Adrenal gland (tissue), 12 donors: ENCODE measurements around the gene ANKZF1. TPM values are rescaled to one million over a fixed set of nuclear protein-coding genes. Genes with fewer than 3 reads are reported as not detected.

Source experiments
- DNase-seq, 7 donors: peaks; one replicate each; pipeline ENCODE4 v3.0.0-alpha.2; 2019 to 2020
- H3K27ac ChIP-seq, 5 donors: fragments of 200-600 bp; sonication (generic) in 4 of 5; 1 replicate in 3 of 5; 2 replicates in 2 of 5; pipeline versions ENCODE4 v1.5.1 to v1.8.0; 2016 to 2020; ENCODE audit warnings: mild to moderate bottlenecking in 1 of 5
- H3K27me3 ChIP-seq: fragments of 200-600 bp; 2 replicates; pipeline ENCODE4 v1.8.0; 2021
- H3K36me3 ChIP-seq, 2 donors: fragments of 200-600 bp; replicated peaks in 1 of 2; 1 replicate in 1 of 2; 2 replicates in 1 of 2; pipeline versions ENCODE4 v1.5.1 to v1.8.0; 2018 to 2022
- H3K4me1 ChIP-seq, 2 donors: fragments of 200-600 bp; replicated peaks in 1 of 2; 1 replicate in 1 of 2; 2 replicates in 1 of 2; pipeline versions ENCODE4 v1.5.1 to v1.8.0; 2018 to 2021
- H3K4me3 ChIP-seq, 4 donors: fragments of 200-600 bp; sonication (generic) in 3 of 4; one replicate each; pipeline ENCODE4 v1.5.1; 2016 to 2018
- H3K9me3 ChIP-seq, 3 donors: fragments of 200-600 bp; sonication (generic) in 1 of 3; replicated peaks in 1 of 3; 1 replicate in 2 of 3; 2 replicates in 1 of 3; pipeline versions ENCODE4 v1.5.1 to v1.8.0; 2016 to 2021
- POLR2A ChIP-seq, 2 donors: fragments of 450-650 bp; IDR thresholded peaks; one replicate each; pipeline ENCODE4 v1.6.1; 2017; ENCODE audit warnings: antibody characterized with exemption in 2 of 2, mild to moderate bottlenecking in 2 of 2, moderate library complexity in 1 of 2
- WGBS, 4 donors: extraction: QIAGEN DNeasy Blood & Tissue Kit in 2 of 4; methylation state at CpG; one replicate each; pipeline versions ENCODE4 v1.1.5 to v1.1.7; 2013 to 2017; 5-methylcytosine and 5-hydroxymethylcytosine counted together
- intact Hi-C, 2 donors: fragments of 100-400 bp; cut with DNase I; formaldehyde crosslinking; loops; one replicate each; pipeline versions ENCODE4 v1.14.1 to v1.15.0; 2022 to 2023
- polyA plus RNA-seq, 3 donors: library from polyadenylated mRNA; stranded (reverse); fragments of 200-250 nt in 2 of 3; fragments of 350-450 nt in 1 of 3; fragmentation: Illumina TruSeq in 1 of 3; extraction: RNeasy Lipid Tissue Mini Kit (QIAGEN cat#74804) in 1 of 3; gene quantifications; one replicate each; pipeline ENCODE4 v1.2.3, GENCODE V29; 2013 to 2014
- total RNA-seq, 9 donors: library from RNA; depleted of rRNA in 4 of 9; stranded (reverse); fragments of >200 nt in 4 of 9; fragments of 120-200 nt in 1 of 9; fragmentation: NEBNext Ultra II Directional in 1 of 9; extraction: Animal tissue kit (Norgen Biotek cat#: 25700) in 1 of 9; gene quantifications; one replicate each; pipeline versions ENCODE4 v1.1.0 to v1.2.4, GENCODE V29; 2013 to 2023
- TF ChIP-seq, protein P1 (sequence below), 6 experiments: fragments of 450-650 bp in 4 of 6; fragments of 200-600 bp in 2 of 6; sonication (generic) in 1 of 6; IDR thresholded peaks; 1 replicate in 5 of 6; 2 replicates in 1 of 6; pipeline versions ENCODE4 v1.5.1 to v1.8.0; 2016 to 2021; ENCODE audit warnings: antibody characterized with exemption in 6 of 6, mild to moderate bottlenecking in 2 of 6, moderate library complexity in 1 of 6
- donor health status: healthy with polysubstance abuse.
- donor health status: Bipolar disorder and iron deficiency.
- donor health status: DM: yes; HTN: yes; CAD: no.
- donor health status: DM: no; HTN: no; CAD: no.
- donor health status: DM: no; HTN: no; CAD: no.
- donor health status: DM: yes; HTN: yes; CAD: no.

ANKZF1 gene
- total and polyA plus RNA-seq, 12 donors = 11.5 to 93.1 (median 37.6) TPM

GRCh38 chr2:219210196-219210885, 19.3 kb upstream of the ANKZF1 start:
- Histone ChIP-seq H3K36me3 (peaks cover 0 to 64% of the 10 kb centered on the region in 2 donors), H3K9me3 (no peaks in the 10 kb centered on the region), H3K27ac (no peak overlapping the region), H3K4me1 (peaks cover 7 to 14% of the 10 kb centered on the region in 2 donors), H3K4me3 (no peak overlapping the region), H3K27me3 (no peaks in the 10 kb centered on the region)
- DNase-seq = peak in 1 of 7 donors; percentile 18
- TF ChIP-seq, protein P1, sequence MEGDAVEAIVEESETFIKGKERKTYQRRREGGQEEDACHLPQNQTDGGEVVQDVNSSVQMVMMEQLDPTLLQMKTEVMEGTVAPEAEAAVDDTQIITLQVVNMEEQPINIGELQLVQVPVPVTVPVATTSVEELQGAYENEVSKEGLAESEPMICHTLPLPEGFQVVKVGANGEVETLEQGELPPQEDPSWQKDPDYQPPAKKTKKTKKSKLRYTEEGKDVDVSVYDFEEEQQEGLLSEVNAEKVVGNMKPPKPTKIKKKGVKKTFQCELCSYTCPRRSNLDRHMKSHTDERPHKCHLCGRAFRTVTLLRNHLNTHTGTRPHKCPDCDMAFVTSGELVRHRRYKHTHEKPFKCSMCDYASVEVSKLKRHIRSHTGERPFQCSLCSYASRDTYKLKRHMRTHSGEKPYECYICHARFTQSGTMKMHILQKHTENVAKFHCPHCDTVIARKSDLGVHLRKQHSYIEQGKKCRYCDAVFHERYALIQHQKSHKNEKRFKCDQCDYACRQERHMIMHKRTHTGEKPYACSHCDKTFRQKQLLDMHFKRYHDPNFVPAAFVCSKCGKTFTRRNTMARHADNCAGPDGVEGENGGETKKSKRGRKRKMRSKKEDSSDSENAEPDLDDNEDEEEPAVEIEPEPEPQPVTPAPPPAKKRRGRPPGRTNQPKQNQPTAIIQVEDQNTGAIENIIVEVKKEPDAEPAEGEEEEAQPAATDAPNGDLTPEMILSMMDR (IDR thresholded peaks at IDR 0.05) = no peak
- no peak for TF ChIP-seq POLR2A (IDR thresholded peaks at IDR 0.05)
- intact Hi-C loops = loop anchor here (5.0 to 10.0 kb wide), 2 partner anchors 38 to 46 kb away; partner anchors contain the start of genes NHEJ1 (in 1 of the 2) and SLC23A3 (in 1 of the 2)
- WGBS, 4 donors = 93 to 94% (median 93%) methylated on average over 21 to 24 of the region's 24 CpGs

DNA sequence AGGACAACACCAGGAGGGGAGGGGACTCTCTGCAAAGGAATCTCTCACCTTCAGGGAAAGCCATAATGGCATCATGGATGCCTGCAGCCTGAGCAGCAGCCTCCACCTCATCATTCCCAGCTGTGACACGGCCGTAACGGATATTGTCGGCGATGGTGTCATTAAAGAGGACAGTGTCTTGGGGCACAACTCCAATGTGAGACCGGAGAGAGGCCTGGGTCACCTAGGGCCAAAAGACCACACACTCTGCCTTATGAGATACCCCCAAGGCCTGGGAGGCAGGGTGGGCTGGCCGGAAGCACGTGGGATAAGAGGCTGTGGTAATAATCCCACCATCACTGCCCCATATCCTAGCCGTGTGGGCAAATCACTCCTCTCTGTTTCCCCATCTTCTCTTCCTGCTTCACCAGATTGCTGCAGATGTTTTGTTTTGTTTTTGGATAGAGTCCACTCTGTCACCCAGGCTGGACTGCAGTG, 18.7 kb upstream of the ANKZF1 start:
- intact Hi-C loops = loop anchor here (5.0 to 10.0 kb wide), 2 partner anchors 39 to 46 kb away; partner anchors contain the start of genes NHEJ1 (in 1 of the 2) and SLC23A3 (in 1 of the 2)
- DNase-seq = peak in 1 of 7 donors; percentile 26
- WGBS, 4 donors = 83 to 90% (median 87%) methylated on average over 9 of the region's 9 CpGs
- Histone ChIP-seq H3K4me3 (no peak overlapping the region), H3K9me3 (no peaks in the 10 kb centered on the region), H3K27me3 (no peaks in the 10 kb centered on the region), H3K27ac (no peak overlapping the region), H3K4me1 (peaks cover 7 to 14% of the 10 kb centered on the region in 2 donors), H3K36me3 (peaks cover 0 to 64% of the 10 kb centered on the region in 2 donors)
- no peak for TF ChIP-seq POLR2A (IDR thresholded peaks at IDR 0.05)

DNA sequence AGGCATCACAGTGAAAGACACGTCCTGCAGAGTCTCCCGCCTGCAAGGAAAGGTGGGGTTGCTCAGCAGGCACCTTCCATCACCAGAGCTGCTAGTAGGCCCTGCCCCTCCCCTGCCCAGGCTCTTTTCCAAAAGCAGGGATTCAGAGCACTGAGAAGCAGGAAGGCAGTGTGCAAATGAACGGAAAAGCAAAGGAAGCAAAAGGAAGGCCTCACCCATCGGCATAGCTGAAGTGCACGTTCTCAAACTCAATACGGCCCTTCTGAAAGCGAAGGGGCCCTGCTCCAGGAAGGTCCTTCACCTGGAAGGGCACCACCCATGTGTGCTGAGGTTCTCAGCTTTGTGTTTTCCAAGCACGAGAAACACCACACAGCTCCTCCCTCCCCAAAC, 16.6 kb upstream of the ANKZF1 start:
- Histone ChIP-seq H3K27ac (no peak overlapping the region), H3K4me1 (peaks cover 8 to 20% of the 10 kb centered on the region in 2 donors), H3K36me3 (peaks cover 0 to 63% of the 10 kb centered on the region in 2 donors), H3K9me3 (no peaks in the 10 kb centered on the region), H3K27me3 (no peaks in the 10 kb centered on the region), H3K4me3 (no peak overlapping the region)
- DNase-seq = peak in 1 of 7 donors; percentile 13
- intact Hi-C loops = loop anchor here (5.0 to 10.0 kb wide), 2 partner anchors 41 to 48 kb away; partner anchors contain the start of genes NHEJ1 (in 1 of the 2) and SLC23A3 (in 1 of the 2)
- 87 to 95% (median 91%) methylated on average over 6 to 8 of the region's 8 CpGs for WGBS, 4 donors
- no peak for TF ChIP-seq POLR2A (IDR thresholded peaks at IDR 0.05)
- TF ChIP-seq, protein P1 (IDR thresholded peaks at IDR 0.05) = no peak

DNA sequence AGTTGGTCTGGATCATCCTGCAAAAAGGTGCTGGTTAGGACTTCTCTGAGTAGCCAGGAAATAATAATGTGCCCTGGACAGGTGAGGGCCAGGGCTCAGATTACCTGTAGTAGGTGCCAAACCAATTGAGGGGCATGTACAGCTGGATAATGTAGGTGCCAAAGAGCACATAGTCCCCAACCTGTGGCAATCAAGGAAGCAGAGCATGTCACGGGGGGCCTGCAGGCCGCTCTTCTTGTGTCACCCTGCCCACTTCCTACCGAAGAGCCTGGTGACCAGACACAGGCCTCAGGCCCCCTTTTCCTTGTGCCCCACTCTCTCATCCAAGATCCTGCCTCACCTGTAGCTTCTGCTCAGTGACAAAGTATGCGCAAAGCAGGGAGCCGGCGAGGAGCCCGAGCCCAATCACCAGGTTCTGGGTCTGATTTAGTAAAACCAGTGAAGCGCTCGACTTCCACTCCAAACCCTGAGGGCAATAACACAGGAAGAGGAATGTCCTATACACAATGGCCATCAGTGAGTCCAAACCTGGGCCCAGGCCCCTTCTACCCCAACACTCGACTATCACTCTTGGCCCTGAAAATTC, 16.0 kb upstream of the ANKZF1 start:
- TF ChIP-seq, protein P1 (IDR thresholded peaks at IDR 0.05) = no peak
- no peak for TF ChIP-seq POLR2A (IDR thresholded peaks at IDR 0.05)
- H3K4me3 ChIP-seq = no peak overlapping the region
- 89 to 98% (median 95%) methylated on average over 6 to 10 of the region's 10 CpGs for WGBS, 4 donors
- H3K9me3 ChIP-seq = no peaks in the 10 kb centered on the region
- intact Hi-C loops = loop anchor here (5.0 to 10.0 kb wide), 2 partner anchors 41 to 49 kb away; partner anchors contain the start of genes NHEJ1 (in 1 of the 2) and SLC23A3 (in 1 of the 2)
- DNase-seq = no peak
- H3K4me1 ChIP-seq = peaks cover 14 to 21% of the 10 kb centered on the region in 2 donors
- peaks cover 0 to 58% of the 10 kb centered on the region in 2 donors for H3K36me3 ChIP-seq
- H3K27me3 ChIP-seq = no peaks in the 10 kb centered on the region
- H3K27ac ChIP-seq = no peak overlapping the region
